NCI-H82 (cell line): ENCODE measurements around the gene ZNF407.
"Not testable (repeated sequence)": the region's sequence is repeated elsewhere in the genome, so short reads cannot be mapped to it uniquely, and the experiment has no call there.

Experiments
- DNase-seq: peaks from one replicate; lab custom pipeline; 2025; lab: John Stamatoyannopoulos, UW

Gene ZNF407

DNA sequence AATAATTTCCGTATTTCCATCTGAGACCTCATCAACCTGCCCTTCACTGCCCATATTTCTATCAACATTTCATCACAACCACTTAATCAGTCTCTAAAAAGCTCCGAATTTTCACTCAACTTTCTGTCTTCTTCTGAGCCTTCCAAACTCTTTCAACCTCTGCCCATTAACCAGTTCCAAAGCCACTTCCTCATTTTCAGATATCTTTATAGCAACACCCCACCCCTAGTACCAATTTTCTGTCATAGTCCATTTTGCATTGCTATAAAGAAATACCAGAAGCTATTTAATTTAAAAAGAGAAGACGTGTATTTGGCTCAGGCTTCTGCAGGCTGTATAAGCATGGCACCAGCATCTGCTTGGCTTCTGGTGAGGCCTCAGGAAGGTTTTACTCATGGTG is 504.2 kb downstream of the ZNF407 start:
- DNase-seq = no peak

DNA sequence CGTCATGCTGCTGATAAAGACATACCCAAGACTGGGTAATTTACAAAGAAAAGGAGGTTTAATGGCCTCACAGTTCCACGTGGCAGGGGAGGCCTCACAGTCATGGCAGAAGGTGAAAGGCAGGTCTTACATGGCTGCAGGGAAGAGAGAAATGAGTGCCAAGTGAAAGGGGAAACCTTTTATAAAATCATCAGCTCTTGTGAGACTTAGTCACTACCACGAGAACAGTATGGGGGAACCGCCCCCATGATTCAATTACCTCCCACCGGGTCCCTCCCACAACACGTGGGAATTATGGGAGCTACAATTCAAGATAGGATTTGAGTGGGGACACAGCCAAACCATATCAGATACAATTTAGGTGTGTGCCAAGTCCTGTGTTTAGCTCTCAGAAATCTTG is 506.4 kb downstream of the ZNF407 start:
- DNase-seq = not testable (repeated sequence)

DNA sequence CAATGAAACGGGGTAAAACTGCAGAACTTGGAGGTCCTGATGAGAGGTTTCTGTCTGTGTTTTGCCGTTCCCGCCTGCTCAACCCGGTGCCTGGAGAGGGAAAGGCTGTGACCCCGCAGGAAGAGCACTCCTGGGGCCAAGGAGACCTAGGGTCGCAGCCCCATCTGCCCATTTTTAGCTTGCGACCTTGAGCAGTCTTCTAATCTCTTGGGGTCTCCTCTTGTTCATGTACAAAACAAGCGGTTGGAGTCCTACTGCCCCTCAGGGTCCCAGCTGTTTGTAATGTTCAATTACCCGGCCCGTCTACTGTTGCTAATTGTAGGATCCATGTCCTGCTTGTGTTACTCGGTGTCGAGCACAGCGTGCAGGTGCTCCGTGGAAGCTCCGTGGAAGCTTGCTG is 506.8 kb downstream of the ZNF407 start:
- DNase-seq = no peak

DNA sequence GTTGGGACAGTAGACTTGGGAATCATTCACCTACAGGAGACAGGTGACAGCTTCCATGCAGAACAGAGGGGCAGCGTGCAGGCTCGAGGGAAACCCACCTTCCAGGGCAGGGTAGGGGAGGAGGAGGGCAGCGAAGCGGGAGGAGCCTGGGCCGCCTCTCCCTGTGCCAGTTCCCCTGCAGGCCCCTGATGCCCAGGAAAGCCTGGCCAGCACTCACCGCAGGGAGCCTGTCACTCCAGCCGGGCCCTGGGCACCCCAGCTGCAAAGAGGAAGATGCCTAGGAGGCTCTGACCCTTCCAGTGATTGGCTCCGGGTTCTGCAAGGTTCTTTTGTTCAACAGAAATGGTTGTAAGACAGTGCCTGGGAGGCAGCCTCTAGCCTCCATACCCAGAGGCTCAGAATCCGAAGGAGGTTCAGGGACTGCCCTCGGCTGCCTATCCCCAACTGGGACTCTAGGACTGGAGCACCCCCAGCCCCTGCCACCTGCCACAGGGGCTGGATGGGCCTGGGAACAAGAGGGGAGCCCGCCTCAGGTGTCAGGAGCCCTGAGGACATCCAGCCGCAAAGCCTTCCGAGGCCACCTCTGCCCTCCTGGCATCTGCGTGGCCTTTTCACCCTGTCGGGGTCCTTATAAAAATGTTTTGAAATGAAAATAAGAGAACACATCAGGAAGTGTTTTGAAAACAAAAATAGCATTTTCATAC is 508.0 kb downstream of the ZNF407 start:
- DNase-seq = no peak

DNA sequence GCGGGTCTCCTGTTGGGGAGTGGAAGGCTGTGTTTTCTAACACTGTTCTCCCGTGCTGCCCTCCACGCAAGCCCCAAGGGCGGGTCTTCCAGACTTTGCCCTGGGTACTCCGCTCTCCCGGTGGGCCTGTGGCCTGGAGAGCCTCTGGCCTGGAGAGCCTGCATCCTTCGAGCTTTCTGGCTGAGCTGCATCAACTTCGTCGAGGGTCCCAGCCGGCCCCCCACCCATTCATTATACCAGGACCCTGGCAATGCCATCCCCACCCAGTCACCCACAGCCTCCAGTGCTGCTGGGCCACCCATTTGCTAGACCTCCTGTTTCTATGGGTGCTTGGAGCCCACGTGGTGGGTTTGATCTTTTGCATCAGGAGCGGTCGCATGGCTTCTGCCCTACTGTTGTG is 509.1 kb downstream of the ZNF407 start:
- DNase-seq = no peak

DNA sequence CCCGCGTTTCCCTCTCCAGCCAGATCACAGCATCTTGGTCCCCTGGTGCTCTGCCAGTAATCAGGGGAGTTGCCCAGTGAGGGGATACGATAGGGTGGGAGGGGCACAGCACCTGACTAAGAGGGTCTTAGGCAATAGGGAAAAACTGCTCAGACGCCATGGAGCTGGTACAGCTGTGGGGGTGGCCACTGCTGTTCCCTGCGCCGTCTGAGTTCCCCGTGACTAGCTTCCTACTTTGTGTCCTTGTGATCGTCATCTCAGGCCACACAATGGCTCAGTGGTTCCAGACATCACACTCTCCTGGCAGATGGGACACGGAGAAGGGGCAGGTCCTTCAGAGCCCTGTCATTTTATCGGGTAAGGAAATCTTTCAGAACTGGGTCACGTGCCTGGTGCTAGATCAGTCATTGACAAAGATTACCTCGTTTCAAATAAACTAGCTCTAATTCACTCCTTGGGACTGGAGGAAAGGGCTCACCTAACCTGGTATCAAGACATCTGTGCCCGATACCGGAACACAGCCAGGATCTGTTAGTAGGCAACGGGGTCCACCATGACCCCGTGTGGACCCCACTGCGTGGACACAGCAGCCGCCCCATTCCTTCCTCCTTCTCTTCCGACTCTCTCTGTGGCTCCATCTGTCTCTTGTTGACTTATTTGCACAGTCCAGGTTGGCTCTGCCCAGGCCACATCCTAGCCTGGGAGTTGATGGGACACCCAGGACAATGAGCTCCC is 509.7 kb downstream of the ZNF407 start:
- no peak for DNase-seq

DNA sequence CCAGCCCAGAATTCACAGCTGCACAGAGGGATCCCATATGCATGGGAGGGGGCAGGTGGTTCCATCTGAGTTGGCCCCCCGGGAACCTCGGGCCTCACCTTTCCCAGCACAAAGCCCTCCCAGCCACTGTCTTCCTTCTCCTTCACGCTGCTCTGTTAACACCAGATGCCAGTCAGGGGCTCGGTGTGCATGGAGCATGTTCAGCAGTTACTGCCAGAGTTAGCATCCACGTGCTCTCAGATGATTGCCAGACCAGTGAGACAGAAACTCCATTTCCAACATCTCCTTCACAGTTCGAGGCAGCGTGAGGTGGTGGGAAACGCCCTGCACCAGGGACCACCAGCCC is 510.2 kb downstream of the ZNF407 start:
- no peak for DNase-seq

DNA sequence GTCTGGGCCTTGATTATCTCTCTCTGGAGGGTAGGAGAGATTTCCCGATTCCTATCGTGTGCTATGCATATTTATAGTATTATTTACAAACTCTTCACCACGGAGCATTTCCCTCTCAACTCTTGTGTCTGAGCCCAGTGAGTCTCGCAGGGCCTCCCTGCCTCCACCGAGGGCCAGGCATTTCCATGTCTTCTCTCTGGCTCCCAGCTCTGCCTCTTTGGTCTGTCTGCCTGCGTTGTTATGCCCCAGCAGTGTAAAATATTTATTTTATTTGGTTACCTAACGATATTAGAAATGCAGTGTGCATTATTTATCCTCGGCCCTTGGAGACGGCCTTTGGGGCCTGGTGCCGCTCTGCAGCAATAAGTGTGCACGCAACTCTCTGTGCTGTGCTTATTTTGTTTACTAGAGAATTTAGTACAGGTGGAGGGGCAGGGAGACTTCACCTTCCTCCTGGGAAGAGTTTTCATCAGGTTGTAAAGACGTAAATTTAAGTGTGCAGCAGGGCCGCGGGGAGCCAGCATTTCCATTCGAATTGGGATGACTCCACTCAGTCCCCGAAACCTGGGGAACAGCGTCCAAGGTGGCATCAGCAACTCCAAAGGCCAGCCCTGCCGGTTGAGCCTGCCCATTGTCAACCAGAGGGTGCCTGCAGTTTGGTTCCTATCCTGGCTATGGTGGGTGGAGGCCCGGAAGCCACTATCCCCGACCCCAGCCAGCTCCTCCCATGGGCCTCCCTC is 511.1 kb downstream of the ZNF407 start:
- no peak for DNase-seq

DNA sequence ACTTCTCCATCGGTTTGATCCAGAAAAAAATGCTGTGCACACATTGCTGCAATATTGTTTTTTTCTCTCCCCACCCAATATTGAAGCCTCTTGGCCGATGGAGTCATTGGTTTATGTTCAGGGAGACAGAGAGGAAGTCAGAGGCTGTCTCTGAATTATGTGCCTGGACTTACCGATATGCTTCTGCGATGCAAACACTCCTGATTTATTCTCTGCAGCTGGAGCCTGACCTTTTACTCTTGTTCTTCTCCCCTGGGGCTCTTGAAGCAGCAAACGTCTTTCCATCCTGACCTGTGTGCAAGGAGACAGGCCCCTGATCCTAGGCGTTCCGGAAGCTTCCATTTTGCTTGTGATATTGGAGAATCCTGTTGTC is 511.6 kb downstream of the ZNF407 start:
- DNase-seq = no peak

DNA sequence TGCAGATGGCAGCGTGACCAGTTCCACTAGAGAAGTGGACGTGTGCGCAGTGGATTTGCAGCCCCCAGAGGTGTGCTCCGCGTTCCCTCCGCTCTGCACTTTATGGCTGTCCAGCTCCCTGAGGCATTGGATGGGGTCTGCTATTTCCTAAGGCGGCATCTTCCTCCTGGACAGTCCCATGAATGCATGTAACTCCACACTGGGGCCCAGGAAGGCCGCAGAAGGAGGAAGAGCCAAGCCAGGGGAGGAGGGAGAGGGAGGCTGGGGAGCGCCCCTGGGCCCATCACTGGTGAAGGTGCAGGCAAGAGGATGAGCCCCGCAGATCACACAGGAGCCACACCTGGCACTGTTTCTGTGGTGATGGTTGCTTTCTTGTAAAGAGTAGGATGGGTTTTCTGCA is 512.1 kb downstream of the ZNF407 start:
- DNase-seq = no peak

DNA sequence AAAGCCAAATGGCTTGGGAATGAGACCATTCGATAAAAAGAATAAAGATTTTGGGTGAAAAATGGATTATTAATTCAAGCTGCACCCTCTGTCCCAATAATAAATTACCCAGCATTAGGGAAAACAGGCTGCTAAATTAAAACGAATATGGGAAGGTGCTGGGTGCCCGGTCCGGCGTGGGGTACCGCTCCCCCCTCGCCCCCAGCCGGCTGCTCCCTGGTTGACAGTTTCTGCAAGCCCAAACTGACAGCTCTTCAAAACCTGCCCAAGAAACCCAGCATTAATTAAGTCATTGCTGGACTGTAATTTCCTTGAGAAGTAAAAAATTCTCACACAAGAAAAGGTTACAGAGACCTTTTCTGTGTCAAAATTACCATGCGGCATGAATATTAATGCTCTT is 512.6 kb downstream of the ZNF407 start:
- DNase-seq = no peak

DNA sequence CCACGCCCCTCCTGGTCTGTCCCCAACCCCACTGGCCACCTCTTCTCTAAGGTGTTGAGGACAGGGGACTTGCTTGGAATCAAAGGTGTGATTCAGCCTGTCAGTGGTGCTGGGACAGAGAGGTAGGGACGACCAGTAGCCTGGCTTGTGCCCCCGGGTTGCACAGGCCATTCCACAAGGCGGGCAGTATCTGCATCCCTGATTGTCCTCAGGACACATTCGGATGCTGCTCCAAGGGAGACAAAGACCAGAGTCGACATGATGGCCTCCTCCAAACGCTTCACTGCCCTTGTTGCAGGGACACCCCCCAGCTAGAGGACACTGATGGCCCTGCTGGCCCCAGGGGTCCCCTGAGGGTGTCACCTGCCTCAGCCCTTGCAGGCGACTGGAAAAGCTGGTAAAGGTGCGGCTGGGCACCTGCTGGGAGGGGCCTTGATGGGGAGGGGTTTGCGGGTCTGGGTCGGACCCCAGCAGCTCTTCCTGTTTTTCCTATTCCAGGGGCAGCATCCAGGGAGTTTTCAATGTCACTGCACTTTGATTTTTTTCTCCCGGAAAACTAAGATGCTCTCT is 513.3 kb downstream of the ZNF407 start:
- no peak for DNase-seq

DNA sequence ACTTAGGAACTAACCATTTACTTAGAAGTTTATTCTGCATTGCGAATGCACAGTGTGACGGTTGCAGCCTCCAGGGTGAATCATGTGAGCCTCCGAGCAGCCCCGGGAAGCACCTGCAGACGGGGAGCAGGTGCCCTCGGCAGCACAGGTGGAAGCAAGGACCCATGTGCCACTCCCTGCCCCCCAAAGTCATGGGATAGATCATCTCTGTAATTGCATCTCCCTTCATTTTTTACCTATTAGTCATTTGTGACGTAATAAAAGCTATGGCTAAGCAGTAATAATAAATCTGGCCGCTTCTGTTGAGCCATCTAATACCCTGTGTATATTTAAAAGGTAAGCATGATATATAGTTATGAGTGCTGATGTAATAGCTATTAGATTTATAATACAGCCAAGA is 514.1 kb downstream of the ZNF407 start:
- DNase-seq = no peak

DNA sequence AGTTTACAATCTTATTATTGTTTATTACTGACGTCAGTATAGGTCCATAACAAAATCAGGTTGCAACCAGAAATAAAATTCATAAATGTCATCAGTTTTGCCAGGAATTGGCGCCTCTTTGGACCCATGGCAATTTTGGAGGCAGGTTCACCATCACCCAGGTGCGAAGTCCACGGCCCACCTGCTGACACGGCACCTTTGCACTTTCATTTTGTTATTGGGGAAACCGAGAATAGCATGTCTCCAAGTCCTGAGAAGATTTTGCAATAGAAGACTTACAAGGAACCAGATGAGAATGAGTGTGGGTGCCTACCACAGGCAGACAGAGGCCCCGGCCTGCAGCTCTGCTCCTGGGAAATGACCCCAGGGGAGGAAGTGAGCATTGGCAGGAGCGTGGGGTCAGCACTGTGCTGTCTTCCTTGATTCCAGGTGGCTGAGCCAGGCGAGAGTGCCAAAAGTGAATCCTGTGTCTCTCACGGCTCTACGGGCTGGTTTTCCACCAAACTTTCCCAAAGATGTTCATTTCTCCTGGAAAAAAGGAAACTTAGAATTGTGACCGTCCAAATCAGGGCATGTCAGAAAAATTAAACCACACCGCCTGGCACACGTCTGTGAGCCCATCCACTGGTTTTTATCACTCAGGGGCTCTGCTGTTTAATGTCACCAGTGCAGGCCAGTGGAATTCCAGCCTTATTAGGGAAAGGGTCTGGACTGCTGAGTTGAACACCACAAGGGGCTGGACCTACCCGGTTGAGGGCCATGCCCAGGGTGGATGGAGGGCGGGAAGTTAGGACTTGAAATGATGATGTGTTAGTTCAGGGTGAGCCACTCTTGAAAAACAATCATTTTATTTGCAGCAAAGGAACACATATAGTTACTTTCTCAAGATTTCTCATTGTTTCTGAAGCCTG is 514.8 kb downstream of the ZNF407 start:
- DNase-seq = no peak

DNA sequence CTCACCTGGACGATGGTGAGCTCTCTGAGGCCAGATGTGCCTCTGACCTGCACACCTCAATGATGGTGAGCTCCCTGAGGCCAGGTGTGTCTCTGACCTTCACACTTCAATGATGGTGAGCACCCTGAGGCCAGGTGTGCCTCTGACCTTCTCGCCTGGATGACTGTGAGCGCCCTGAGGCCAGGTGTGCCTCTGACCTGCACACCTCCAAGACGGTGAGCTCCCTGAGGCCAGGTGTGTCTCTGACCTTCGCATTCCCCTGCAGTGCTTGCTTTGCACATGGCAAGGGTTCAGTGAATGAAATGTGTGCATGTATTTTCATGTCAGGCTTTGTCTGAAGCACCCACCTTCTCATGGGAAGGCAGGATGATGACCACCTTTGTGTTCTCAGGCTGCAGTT is 515.8 kb downstream of the ZNF407 start:
- no peak for DNase-seq

DNA sequence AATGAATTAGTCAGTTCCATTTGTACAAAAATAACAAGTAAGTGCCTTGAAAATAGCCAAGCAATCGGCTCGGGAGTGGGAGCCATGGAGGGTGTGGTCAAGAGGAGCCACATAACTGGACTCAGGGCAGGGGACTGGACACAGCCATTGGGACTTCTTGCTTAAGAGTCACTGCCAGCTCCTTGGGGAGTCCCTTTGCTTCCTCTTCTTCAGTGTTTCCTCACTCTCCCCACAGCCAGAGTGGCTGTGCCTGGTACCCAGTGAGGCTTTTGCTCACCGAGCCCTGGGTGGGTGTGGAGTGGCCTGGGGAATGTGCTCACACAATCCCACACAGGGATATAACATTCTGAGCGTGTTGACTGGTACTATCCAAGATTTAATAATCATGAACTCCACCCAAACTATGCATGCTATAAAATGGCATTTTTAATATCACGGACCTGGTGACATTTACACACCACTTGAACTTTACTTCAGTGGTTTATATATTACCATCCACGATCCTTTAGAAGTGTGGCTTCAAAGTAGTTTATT is 516.6 kb downstream of the ZNF407 start:
- DNase-seq = no peak
